GM21381 (cell line): ENCODE results near the gene EXD1.
"Not testable (repeated sequence)": the region's sequence is repeated elsewhere in the genome, so short reads cannot be mapped to it uniquely, and the experiment has no call there.

Experiments used
- ATAC-seq: cut with Tn5 transposase; IDR thresholded peaks from one replicate; pipeline ENCODE4 v1.9.1; 2021; ENCODE audit warnings: mild to moderate bottlenecking, moderate library complexity; ENCODE audit not compliant: unreplicated experiment

EXD1 gene

GRCh38 chr15:41150279-41150678, 80.3 kb downstream of the EXD1 start:
- no peak for ATAC-seq

GRCh38 chr15:41148065-41148464, 82.5 kb downstream of the EXD1 start:
- ATAC-seq = no peak

- no peak for ATAC-seq
Observed at GRCh38 chr15:41139619-41140018, 90.9 kb downstream of the EXD1 start.

- ATAC-seq = not testable (repeated sequence)
Observed at GRCh38 chr15:41139112-41139511, 91.4 kb downstream of the EXD1 start.

GRCh38 chr15:41135580-41135979, 95.0 kb downstream of the EXD1 start:
- ATAC-seq = not testable (repeated sequence)

- ATAC-seq = no peak
Observed at GRCh38 chr15:41133454-41133853, 97.1 kb downstream of the EXD1 start.
